NCI-H146 treated with DMSO at 0.1 percent for 48 hours (cell line): Measurements from ENCODE around the gene PRM3.

ENCODE experiments used
- DNase-seq: peaks from one replicate; lab custom pipeline; 2025; ENCODE audit not compliant: unreplicated experiment; lab: John Stamatoyannopoulos, UW

The PRM3 gene

GRCh38 chr16:11283820-11284248 is 10.4 kb upstream of the PRM3 start:
- DNase-seq = no peak

- no peak for DNase-seq
Observed at GRCh38 chr16:11280616-11281522, 7.4 kb upstream of the PRM3 start, which contains the start of gene PRM1. PRM1 (minus strand) TSS chr16:11281330; CDS start chr16:11281238, 92 bp downstream.

- DNase-seq = no peak
Observed at GRCh38 chr16:11278681-11279628, 5.5 kb upstream of the PRM3 start.

- DNase-seq = no peak
Observed at GRCh38 chr16:11277607-11278337, 4.3 kb upstream of the PRM3 start.

DNA sequence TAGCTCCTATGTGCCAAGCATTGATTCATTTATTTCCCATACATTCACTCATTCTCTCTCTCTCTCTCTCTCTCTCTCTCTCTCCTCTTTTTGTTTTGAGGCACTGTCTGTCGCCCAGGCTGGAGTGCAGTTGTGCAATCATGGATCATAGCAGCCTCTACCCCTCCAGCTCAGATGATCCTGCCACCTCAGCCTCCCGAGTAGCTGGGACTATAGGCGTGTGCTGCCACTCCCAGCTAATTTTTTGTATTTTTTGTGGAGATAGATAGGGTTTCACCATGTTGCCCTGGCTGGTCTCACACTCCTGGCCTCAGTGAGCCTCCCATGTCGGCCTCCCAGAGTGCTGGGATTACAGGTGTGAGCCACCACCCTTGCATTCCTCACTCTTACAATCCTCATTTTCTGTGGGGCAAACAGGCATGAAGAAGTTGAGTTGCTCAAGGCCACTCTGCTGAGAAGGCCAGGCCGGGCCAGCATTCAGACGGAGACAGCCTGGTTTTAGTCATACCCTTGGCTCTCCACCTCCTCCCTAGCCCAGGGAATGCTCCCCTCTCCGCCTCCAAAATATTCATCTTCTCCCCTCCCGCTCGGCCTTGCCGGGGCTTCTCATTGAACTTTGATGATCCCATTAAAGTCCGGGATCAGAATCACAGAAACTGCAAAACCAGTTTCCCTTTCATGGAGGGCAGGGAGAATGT is 3.6 kb upstream of the PRM3 start:
- DNase-seq = no peak

- no peak for DNase-seq
Observed at GRCh38 chr16:11276143-11276895, 2.9 kb upstream of the PRM3 start, which contains the start of gene PRM2. PRM2 (minus strand) TSS chr16:11276480; CDS start chr16:11276370, 110 bp downstream.

GRCh38 chr16:11274964-11275363 is 1.5 kb upstream of the PRM3 start:
- DNase-seq = no peak

- no peak for DNase-seq
Observed at GRCh38 chr16:11273721-11274324, 394 bp upstream of the PRM3 start.

GRCh38 chr16:11272484-11272883 is 945 bp downstream of the PRM3 start:
- no peak for DNase-seq

DNA sequence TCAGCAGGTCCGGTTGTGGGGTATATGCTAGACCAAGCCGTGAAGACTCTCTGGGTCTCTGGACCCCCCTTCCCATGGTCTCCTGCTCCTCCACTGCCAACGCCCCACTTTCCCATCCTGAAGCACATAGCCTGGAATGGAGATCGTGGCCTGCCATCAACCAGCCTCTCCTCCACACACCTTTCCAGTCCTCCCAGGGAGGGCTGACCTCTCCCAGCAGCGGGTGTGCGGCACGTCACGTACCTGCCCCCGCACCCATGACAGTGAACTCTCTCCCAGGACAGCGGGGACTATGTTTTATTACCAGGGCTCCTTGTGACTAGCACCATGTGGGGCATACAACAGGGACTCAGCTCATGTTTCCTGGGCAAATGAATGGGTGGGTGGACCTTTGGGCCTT is 1.8 kb downstream of the PRM3 start:
- DNase-seq = no peak

DNA sequence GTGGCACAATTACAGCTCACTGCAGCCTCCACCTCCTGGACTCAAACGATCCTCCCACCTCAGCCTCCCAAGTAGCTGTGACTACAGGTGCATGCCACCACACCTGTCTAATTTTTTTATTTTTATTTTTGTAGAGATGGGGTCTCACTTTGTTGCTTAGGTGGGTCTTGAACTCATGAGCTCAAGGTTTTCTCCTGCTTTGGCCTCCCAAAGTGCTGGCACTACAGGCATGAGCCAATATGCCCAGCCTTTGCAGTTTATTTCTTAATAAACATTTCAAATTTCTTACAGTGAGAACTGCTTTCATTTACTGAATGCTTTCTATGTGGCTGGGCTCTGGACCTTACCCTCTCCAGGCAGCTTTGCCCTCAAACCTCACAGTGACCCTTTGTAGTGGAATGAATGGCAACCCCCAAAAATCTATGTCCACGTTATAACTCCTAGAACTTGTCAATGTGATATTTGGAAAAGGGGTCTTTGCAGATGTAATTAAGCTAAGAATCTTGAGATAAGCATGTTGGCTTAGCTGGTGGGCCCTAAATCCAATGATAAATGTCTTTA is 2.7 kb downstream of the PRM3 start:
- DNase-seq = no peak

- DNase-seq = no peak
Observed at GRCh38 chr16:11268921-11269375, 4.5 kb downstream of the PRM3 start, which contains the start of gene TNP2. TNP2 (minus strand) TSS chr16:11269325; CDS start chr16:11269262, 63 bp downstream.

GRCh38 chr16:11265124-11265523 is 8.3 kb downstream of the PRM3 start:
- no peak for DNase-seq

DNA sequence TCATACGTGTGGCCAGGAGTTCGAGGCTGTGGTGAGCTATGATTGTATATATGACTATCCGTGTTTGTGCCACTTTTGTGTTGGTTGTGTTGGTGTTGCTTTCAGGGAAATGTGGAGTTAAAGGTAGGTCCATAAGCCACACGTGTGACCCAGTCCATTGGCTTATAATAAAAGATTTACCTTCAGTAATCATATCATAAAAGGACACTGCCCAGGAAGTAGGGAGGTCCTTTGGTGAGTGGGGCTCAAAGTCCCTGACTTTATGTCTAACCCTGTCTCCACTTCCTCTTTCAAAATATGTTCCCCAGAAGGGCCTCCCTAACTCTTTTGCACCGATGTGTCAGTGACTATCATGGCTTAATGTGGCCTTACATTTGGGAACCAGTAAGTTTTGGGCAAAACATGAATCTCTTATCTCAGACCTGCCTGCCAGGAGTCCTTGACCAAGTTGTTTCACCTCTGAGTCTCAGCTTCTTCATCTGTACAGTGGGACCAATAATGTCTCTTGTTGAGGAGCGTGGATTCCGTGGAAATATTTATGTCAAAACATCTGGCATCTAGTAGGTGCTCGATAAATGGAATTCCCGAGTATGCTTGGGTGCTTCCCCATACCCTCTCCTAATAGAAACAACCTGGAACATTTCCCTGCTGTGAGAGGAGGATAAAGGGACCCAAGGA is 9.1 kb downstream of the PRM3 start:
- DNase-seq = no peak

GRCh38 chr16:11263737-11264136 is 9.7 kb downstream of the PRM3 start:
- no peak for DNase-seq

- DNase-seq = no peak
Observed at GRCh38 chr16:11262915-11263314, 10.5 kb downstream of the PRM3 start.

- DNase-seq = no peak
Observed at GRCh38 chr16:11260596-11260966, 12.8 kb downstream of the PRM3 start.
